Tongue (tissue), 2 donors: ENCODE measurements around the gene PRKACA. TPM values are rescaled to one million over a fixed set of nuclear protein-coding genes. Genes with fewer than 3 reads are reported as not detected.
A peak's percentile ranks its signal among the peaks of the same experiment; 100 is the strongest.
"Not testable (repeated sequence)": the region's sequence is repeated elsewhere in the genome, so short reads cannot be mapped to it uniquely, and the experiment has no call there.

Experiments
- DNase-seq: peaks from one replicate; pipeline ENCODE4 v3.0.0-alpha.2; 2015
- total RNA-seq: library from RNA; depleted of rRNA; stranded (reverse); fragments of >200 nt; gene quantifications from one replicate; pipeline ENCODE4 v1.2.3, GENCODE V29; 2014

PRKACA gene
- total RNA-seq, 1 donor from 2014 or later, result 209 TPM

GRCh38 chr19:14066134-14066533 lies 51.4 kb downstream of the PRKACA start:
- no peak for DNase-seq

GRCh38 chr19:14063105-14063504 lies 54.5 kb downstream of the PRKACA start:
- DNase-seq, result no peak

- no peak for DNase-seq
These were observed 55.1 kb downstream of the PRKACA start for GRCh38 chr19:14062558-14062855.

GRCh38 chr19:14061751-14062557 lies 55.6 kb downstream of the PRKACA start, which contains the start of gene PALM3:
Gene PALM3 (minus strand): TSS chr19:14062076. CDS start chr19:14061980, 96 bp downstream.
- DNase-seq, result no peak

GRCh38 chr19:14061081-14061749 lies 56.3 kb downstream of the PRKACA start:
- DNase-seq, result no peak

- no peak for DNase-seq
These were observed 57.9 kb downstream of the PRKACA start for GRCh38 chr19:14059652-14060155.

- DNase-seq, result no peak
These were observed 58.5 kb downstream of the PRKACA start for GRCh38 chr19:14059093-14059480.

GRCh38 chr19:14058182-14059092 lies 59.1 kb downstream of the PRKACA start:
- DNase-seq, result no peak

- DNase-seq, result no peak
These were observed 60.7 kb downstream of the PRKACA start for GRCh38 chr19:14056741-14057356.

- DNase-seq, result no peak
These were observed 61.4 kb downstream of the PRKACA start for GRCh38 chr19:14056069-14056666.

- DNase-seq, result no peak
These were observed 62.2 kb downstream of the PRKACA start for GRCh38 chr19:14055396-14055795.

- no peak for DNase-seq
These were observed 62.8 kb downstream of the PRKACA start for GRCh38 chr19:14054721-14055120.

- no peak for DNase-seq
These were observed 63.5 kb downstream of the PRKACA start for GRCh38 chr19:14054099-14054498.

GRCh38 chr19:14053500-14053899 lies 64.1 kb downstream of the PRKACA start:
- DNase-seq, result no peak

GRCh38 chr19:14053032-14053431 lies 64.5 kb downstream of the PRKACA start:
- no peak for DNase-seq

GRCh38 chr19:14052470-14052869 lies 65.1 kb downstream of the PRKACA start:
- DNase-seq, result no peak

GRCh38 chr19:14051980-14052379 lies 65.6 kb downstream of the PRKACA start:
- DNase-seq, result no peak

- DNase-seq, result not testable (repeated sequence)
These were observed 66.6 kb downstream of the PRKACA start for GRCh38 chr19:14050961-14051360.

GRCh38 chr19:14050512-14050911 lies 67.0 kb downstream of the PRKACA start:
- DNase-seq, result no peak

- DNase-seq, result peak; percentile 27
These were observed 69.0 kb downstream of the PRKACA start for GRCh38 chr19:14048443-14049153.

GRCh38 chr19:14047866-14048265 lies 69.7 kb downstream of the PRKACA start:
- DNase-seq, result not testable (repeated sequence)
